ENCODE measurements around the gene TCERG1L.

The TCERG1L gene

GRCh38 chr10:131062621-131063260 lies 248.8 kb downstream of the TCERG1L start:
- TF ChIP-seq, protein P1, sequence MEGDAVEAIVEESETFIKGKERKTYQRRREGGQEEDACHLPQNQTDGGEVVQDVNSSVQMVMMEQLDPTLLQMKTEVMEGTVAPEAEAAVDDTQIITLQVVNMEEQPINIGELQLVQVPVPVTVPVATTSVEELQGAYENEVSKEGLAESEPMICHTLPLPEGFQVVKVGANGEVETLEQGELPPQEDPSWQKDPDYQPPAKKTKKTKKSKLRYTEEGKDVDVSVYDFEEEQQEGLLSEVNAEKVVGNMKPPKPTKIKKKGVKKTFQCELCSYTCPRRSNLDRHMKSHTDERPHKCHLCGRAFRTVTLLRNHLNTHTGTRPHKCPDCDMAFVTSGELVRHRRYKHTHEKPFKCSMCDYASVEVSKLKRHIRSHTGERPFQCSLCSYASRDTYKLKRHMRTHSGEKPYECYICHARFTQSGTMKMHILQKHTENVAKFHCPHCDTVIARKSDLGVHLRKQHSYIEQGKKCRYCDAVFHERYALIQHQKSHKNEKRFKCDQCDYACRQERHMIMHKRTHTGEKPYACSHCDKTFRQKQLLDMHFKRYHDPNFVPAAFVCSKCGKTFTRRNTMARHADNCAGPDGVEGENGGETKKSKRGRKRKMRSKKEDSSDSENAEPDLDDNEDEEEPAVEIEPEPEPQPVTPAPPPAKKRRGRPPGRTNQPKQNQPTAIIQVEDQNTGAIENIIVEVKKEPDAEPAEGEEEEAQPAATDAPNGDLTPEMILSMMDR (IDR thresholded peaks at IDR 0.05): no peak
- intact Hi-C loops (cut with DNase I; ENCODE audit: low total_unique reads): no loop called here
- Histone ChIP-seq H3K27me3 (peaks cover 0 to 10% of the 10 kb centered on the region in 2 donors), H3K9me3 (peaks cover 0 to 15% (median 9%) of the 10 kb centered on the region in 3 donors), H3K4me3 (no peak overlapping the region), H3K36me3 (no peaks in the 10 kb centered on the region), H3K27ac (no peak overlapping the region), H3K4me1 (no peaks in the 10 kb centered on the region)
- no peak for DNase-seq

DNA sequence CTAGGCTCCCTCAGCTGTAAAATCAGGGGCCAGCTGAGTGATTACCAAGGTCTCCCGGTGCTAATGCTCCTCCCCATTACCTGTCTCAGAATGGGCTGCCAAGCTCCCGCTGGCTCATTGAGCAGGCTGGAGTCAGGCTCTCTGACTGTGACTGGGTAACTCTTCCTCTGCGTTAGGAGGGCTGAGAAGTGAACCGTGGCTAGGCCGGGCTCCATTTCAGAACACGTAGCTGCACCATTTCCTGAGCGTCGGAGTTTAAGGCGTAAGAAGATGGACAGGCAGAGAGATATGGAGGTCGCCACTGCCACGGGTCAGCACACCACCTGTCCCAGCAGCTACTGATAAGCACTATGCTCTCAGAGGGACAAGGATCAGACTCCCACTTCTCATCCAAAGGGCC lies 250.3 kb downstream of the TCERG1L start:
- DNase-seq: no peak
- H3K27me3 ChIP-seq: peaks cover 0 to 10% of the 10 kb centered on the region in 2 donors
- no peaks in the 10 kb centered on the region for H3K4me1 ChIP-seq
- no peak overlapping the region for H3K4me3 ChIP-seq
- no peaks in the 10 kb centered on the region for H3K36me3 ChIP-seq
- TF ChIP-seq, protein P1 (IDR thresholded peaks at IDR 0.05): no peak
- H3K9me3 ChIP-seq: peaks cover 0 to 15% (median 9%) of the 10 kb centered on the region in 3 donors
- H3K27ac ChIP-seq: no peak overlapping the region
- intact Hi-C loops (cut with DNase I; ENCODE audit: low total_unique reads): no loop called here

- Histone ChIP-seq H3K27me3 (peaks cover 0 to 10% of the 10 kb centered on the region in 2 donors), H3K9me3 (peaks cover 0 to 15% (median 9%) of the 10 kb centered on the region in 3 donors), H3K4me1 (no peaks in the 10 kb centered on the region), H3K36me3 (no peaks in the 10 kb centered on the region), H3K27ac (no peak overlapping the region), H3K4me3 (no peak overlapping the region)
- TF ChIP-seq, protein P1 (IDR thresholded peaks at IDR 0.05): no peak
- no peak for DNase-seq
- intact Hi-C loops (cut with DNase I; ENCODE audit: low total_unique reads): no loop called here
These were observed 251.6 kb downstream of the TCERG1L start for GRCh38 chr10:131059881-131060280.

DNA sequence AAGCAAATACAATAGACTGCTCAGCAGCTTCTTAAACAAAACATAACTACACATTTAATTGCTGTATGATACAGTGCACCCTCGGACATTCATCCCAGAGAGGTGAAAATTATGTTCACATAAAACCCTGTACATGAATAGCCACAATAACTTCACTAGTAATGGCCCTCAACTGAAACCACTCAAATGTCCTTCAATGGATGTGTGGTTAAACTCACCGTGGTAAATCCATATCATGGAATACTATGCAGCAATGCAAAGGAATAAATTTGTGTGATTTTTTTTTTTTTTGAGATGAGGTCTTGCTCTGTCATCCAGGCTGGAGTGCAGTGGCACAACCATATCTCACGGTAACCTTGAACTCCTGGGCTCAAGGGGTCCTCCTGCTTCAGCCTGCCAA lies 252.7 kb downstream of the TCERG1L start:
- Histone ChIP-seq H3K27me3 (peaks cover 0 to 10% of the 10 kb centered on the region in 2 donors), H3K4me3 (no peak overlapping the region), H3K4me1 (no peaks in the 10 kb centered on the region), H3K9me3 (peaks cover 0 to 15% (median 9%) of the 10 kb centered on the region in 3 donors), H3K27ac (no peak overlapping the region), H3K36me3 (no peaks in the 10 kb centered on the region)
- TF ChIP-seq, protein P1 (IDR thresholded peaks at IDR 0.05): no peak
- DNase-seq: no peak
- intact Hi-C loops (cut with DNase I; ENCODE audit: low total_unique reads): no loop called here

DNA sequence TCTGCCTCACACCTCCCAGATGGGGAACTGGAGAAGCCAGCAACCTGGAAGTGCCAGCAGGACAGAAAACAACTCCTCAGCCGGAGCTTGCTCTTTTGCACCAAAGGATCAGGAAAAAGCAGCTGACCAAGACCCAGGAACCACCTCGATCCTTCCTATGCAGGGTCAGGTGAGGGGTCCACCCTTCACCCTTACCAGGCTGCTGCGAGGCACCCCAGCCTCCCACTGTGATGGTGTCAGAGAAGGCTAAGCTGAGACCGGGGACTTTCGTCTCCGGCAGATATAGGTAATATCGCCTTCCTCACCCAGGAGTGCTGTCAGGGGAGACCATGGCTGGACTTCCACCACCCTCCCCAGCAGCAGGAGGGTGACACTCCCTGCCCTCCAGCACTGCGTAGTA lies 254.7 kb downstream of the TCERG1L start:
- Histone ChIP-seq H3K36me3 (no peaks in the 10 kb centered on the region), H3K4me1 (no peaks in the 10 kb centered on the region), H3K4me3 (no peak overlapping the region), H3K27ac (no peak overlapping the region), H3K27me3 (no peaks in the 10 kb centered on the region), H3K9me3 (peaks cover 0 to 15% (median 9%) of the 10 kb centered on the region in 3 donors)
- intact Hi-C loops (cut with DNase I; ENCODE audit: low total_unique reads): no loop called here
- DNase-seq: no peak
- TF ChIP-seq, protein P1 (IDR thresholded peaks at IDR 0.05): no peak
